ENCODE measurements around the gene CILP2. TPM values are rescaled to one million over a fixed set of nuclear protein-coding genes. Genes with fewer than 3 reads are reported as not detected.

Gene CILP2
- total RNA-seq, 1 donor from 2014 or later = 1.1 TPM

- peaks cover 41% of the 10 kb centered on the region for H3K36me3 Mint-ChIP-seq (ENCODE audit: unreplicated experiment)
- H3K9me3 Mint-ChIP-seq (ENCODE audit: unreplicated experiment) = no peaks in the 10 kb centered on the region
- no peaks in the 10 kb centered on the region for H3K27me3 Mint-ChIP-seq (ENCODE audit: unreplicated experiment)
- no peak for TF ChIP-seq CTCF (IDR thresholded peaks at IDR 0.05)
- peaks cover 4% of the 10 kb centered on the region for H3K4me1 Mint-ChIP-seq (ENCODE audit: unreplicated experiment)
- DNase-seq (ENCODE audit: extremely low spot score, unreplicated experiment) = no peak
- H3K27ac Mint-ChIP-seq (ENCODE audit: unreplicated experiment) = no peak overlapping the region
- no peak overlapping the region for H3K4me3 Mint-ChIP-seq (ENCODE audit: unreplicated experiment)
These were observed 35.1 kb upstream of the CILP2 start for GRCh38 chr19:19502808-19503602.

GRCh38 chr19:19504754-19505668 is 33.1 kb upstream of the CILP2 start:
- Mint-ChIP-seq H3K9me3 (ENCODE audit: unreplicated experiment) (no peaks in the 10 kb centered on the region), H3K4me3 (ENCODE audit: unreplicated experiment) (no peak overlapping the region), H3K27ac (ENCODE audit: unreplicated experiment) (no peak overlapping the region), H3K4me1 (ENCODE audit: unreplicated experiment) (peaks cover 4% of the 10 kb centered on the region), H3K27me3 (ENCODE audit: unreplicated experiment) (no peaks in the 10 kb centered on the region), H3K36me3 (ENCODE audit: unreplicated experiment) (peaks cover 36% of the 10 kb centered on the region)
- DNase-seq (ENCODE audit: extremely low spot score, unreplicated experiment) = no peak
- TF ChIP-seq CTCF (IDR thresholded peaks at IDR 0.05) = no peak

GRCh38 chr19:19505669-19506326 is 32.3 kb upstream of the CILP2 start:
- no peaks in the 10 kb centered on the region for H3K9me3 Mint-ChIP-seq (ENCODE audit: unreplicated experiment)
- peaks cover 4% of the 10 kb centered on the region for H3K4me1 Mint-ChIP-seq (ENCODE audit: unreplicated experiment)
- H3K27me3 Mint-ChIP-seq (ENCODE audit: unreplicated experiment) = no peaks in the 10 kb centered on the region
- H3K36me3 Mint-ChIP-seq (ENCODE audit: unreplicated experiment) = peaks cover 35% of the 10 kb centered on the region
- no peak overlapping the region for H3K4me3 Mint-ChIP-seq (ENCODE audit: unreplicated experiment)
- no peak for DNase-seq (ENCODE audit: extremely low spot score, unreplicated experiment)
- no peak for TF ChIP-seq CTCF (IDR thresholded peaks at IDR 0.05)
- no peak overlapping the region for H3K27ac Mint-ChIP-seq (ENCODE audit: unreplicated experiment)

- H3K4me3 Mint-ChIP-seq (ENCODE audit: unreplicated experiment) = no peak overlapping the region
- TF ChIP-seq CTCF (IDR thresholded peaks at IDR 0.05) = no peak
- no peak for DNase-seq (ENCODE audit: extremely low spot score, unreplicated experiment)
- peak overlapping the region; percentile 50 for H3K27ac Mint-ChIP-seq (ENCODE audit: unreplicated experiment)
- H3K27me3 Mint-ChIP-seq (ENCODE audit: unreplicated experiment) = no peaks in the 10 kb centered on the region
- H3K9me3 Mint-ChIP-seq (ENCODE audit: unreplicated experiment) = no peaks in the 10 kb centered on the region
- H3K4me1 Mint-ChIP-seq (ENCODE audit: unreplicated experiment) = peaks cover 4% of the 10 kb centered on the region
- H3K36me3 Mint-ChIP-seq (ENCODE audit: unreplicated experiment) = peaks cover 31% of the 10 kb centered on the region
These were observed 31.5 kb upstream of the CILP2 start for GRCh38 chr19:19506592-19506991.

Data from osteocyte (in vitro differentiated cells).